K562 (cell line): ENCODE data around the gene KARS1. TPM values are rescaled to one million over a fixed set of nuclear protein-coding genes. Genes with fewer than 3 reads are reported as not detected.

Experiments
- FOXA3 ChIP-seq, 2 experiments: fragments of 450-650 bp in 1 of 2; sonication (generic) in 1 of 2; formaldehyde crosslinking; IDR thresholded peaks in 1 of 2; conservative IDR thresholded peaks in 1 of 2; 2 replicates each; pipeline versions ENCODE4 v1.4.0 to v1.8.0; 2020 to 2022; ENCODE audit warnings: mild to moderate bottlenecking in 2 of 2, missing genetic modification reagents in 1 of 2
- HNRNPL ChIP-seq: fragments of 200-400 bp; formaldehyde crosslinking; IDR thresholded peaks from 2 replicates; pipeline ENCODE4 v1.6.1; 2017; ENCODE audit warnings: low read depth, mild to moderate bottlenecking, low read length
- NR4A1 ChIP-seq, 2 experiments: fragments of 250-450 bp in 1 of 2; fragments of 450-650 bp in 1 of 2; sonication (Bioruptor Pico) in 1 of 2; IDR thresholded peaks; 2 replicates each; pipeline versions ENCODE4 v1.4.0 to v1.6.1; 2016 to 2020; ENCODE audit warnings: mild to moderate bottlenecking in 2 of 2, missing compliant biosample characterization in 1 of 2, missing genetic modification characterization in 1 of 2, moderate library complexity in 1 of 2
- RBM17 ChIP-seq: fragments of 200-400 bp; formaldehyde crosslinking; IDR thresholded peaks from 2 replicates; pipeline ENCODE4 v1.6.1; 2017; ENCODE audit warnings: low read depth, mild to moderate bottlenecking, low read length, borderline replicate concordance
- SMAD1 ChIP-seq: fragments of 150-350 bp; IDR thresholded peaks from 2 replicates; pipeline ENCODE4 v1.6.1; 2014; ENCODE audit warnings: low read length, low read depth; ENCODE audit not compliant: partially characterized antibody
- SMAD3 ChIP-seq: fragments of 450-650 bp; formaldehyde crosslinking; conservative IDR thresholded peaks from 2 replicates; pipeline ENCODE4 v1.4.0; 2020; ENCODE audit warnings: mild to moderate bottlenecking
- SMARCC2 ChIP-seq: fragments of 450-650 bp; IDR thresholded peaks from 2 replicates; pipeline ENCODE4 v1.6.1; 2017; ENCODE audit warnings: antibody characterized with exemption, moderate library complexity, mild to moderate bottlenecking, low read depth
- SREBF1 ChIP-seq: fragments of 150-350 bp; IDR thresholded peaks from 2 replicates; pipeline ENCODE4 v1.6.1; 2014; ENCODE audit warnings: antibody characterized with exemption, low read depth, low read length, borderline replicate concordance
- TAF1 ChIP-seq: IDR thresholded peaks from 2 replicates; pipeline ENCODE4 v1.6.1; 2011; ENCODE audit warnings: mild to moderate bottlenecking, low read length, moderate library complexity; ENCODE audit not compliant: insufficient read depth, control insufficient read depth, severe bottlenecking; ENCODE audit errors: extremely low read depth
- ZNF121 ChIP-seq: sonication (generic); formaldehyde crosslinking; conservative IDR thresholded peaks from 2 replicates; pipeline ENCODE4 v1.8.0; 2022; ENCODE audit warnings: missing genetic modification reagents
- ZNF583 ChIP-seq: fragments of 250-450 bp; sonication (Bioruptor Pico); IDR thresholded peaks from 2 replicates; pipeline ENCODE4 v1.4.0; 2020
- polyA plus RNA-seq, 8 experiments: library from polyadenylated mRNA; depleted of rRNA in 4 of 8; stranded (reverse) in 5 of 8; unstranded in 3 of 8; fragments of >200 nt; fragmentation: Nextera tagmentation in 2 of 8; fragmentation: Illumina TruSeq in 1 of 8; extraction: Ambion mirVana in 2 of 8; extraction: Trizol in 1 of 8; gene quantifications; 2 replicates each; pipeline versions ENCODE4 v1.2.1 to v1.2.3, GENCODE V29; 2011 to 2014; ENCODE audit warnings: inconsistent platforms in 1 of 8, missing spikeins in 1 of 8
- total RNA-seq, 7 experiments: library from RNA; depleted of rRNA in 6 of 7; stranded (reverse); fragments of >200 nt in 6 of 7; fragmentation: Illumina TruSeq in 2 of 7; extraction: Trizol in 2 of 7; gene quantifications; 2 replicates each; pipeline versions ENCODE4 v1.2.1 to v1.2.3, GENCODE V29; 2011 to 2021; ENCODE audit warnings: low replicate concordance in 1 of 7
- TF ChIP-seq, protein P1 (sequence below): fragments of 450-650 bp; IDR thresholded peaks from 2 replicates; pipeline ENCODE4 v1.6.1; 2016
- TF ChIP-seq, protein P2 (sequence below): sonication (generic); formaldehyde crosslinking; IDR thresholded peaks from 2 replicates; pipeline ENCODE4 v1.8.0; 2022; ENCODE audit warnings: mild to moderate bottlenecking, missing genetic modification reagents

KARS1 gene
- total and polyA plus RNA-seq, 9 of the 15 experiments (the other 6 are each of a cell fraction or from before 2014, with no cell fraction given): 223 to 386 (median 304) TPM

DNA sequence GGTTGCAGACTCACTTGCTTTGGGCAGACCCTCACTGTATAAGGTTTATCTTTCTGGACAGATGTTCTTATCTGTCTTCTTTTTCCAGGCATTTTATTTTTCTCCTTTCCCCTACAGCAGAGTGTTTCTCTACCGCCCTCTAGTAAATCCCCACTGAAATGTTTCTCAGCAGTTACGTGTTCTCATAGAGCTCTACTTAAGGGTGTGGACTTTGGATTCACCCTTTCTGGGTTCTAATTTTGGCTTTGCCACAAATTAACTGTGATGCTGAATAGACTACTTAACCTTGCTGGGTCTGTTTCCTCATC, 26.3 kb downstream of the KARS1 start (continued):
- peak; percentile 73; the same call in 1 of the 2 replicates for TF ChIP-seq SMAD3 (CRISPR knock-in tag)
- TF ChIP-seq, protein P1, sequence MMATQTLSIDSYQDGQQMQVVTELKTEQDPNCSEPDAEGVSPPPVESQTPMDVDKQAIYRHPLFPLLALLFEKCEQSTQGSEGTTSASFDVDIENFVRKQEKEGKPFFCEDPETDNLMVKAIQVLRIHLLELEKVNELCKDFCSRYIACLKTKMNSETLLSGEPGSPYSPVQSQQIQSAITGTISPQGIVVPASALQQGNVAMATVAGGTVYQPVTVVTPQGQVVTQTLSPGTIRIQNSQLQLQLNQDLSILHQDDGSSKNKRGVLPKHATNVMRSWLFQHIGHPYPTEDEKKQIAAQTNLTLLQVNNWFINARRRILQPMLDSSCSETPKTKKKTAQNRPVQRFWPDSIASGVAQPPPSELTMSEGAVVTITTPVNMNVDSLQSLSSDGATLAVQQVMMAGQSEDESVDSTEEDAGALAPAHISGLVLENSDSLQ: no peak
- TF ChIP-seq, protein P2, sequence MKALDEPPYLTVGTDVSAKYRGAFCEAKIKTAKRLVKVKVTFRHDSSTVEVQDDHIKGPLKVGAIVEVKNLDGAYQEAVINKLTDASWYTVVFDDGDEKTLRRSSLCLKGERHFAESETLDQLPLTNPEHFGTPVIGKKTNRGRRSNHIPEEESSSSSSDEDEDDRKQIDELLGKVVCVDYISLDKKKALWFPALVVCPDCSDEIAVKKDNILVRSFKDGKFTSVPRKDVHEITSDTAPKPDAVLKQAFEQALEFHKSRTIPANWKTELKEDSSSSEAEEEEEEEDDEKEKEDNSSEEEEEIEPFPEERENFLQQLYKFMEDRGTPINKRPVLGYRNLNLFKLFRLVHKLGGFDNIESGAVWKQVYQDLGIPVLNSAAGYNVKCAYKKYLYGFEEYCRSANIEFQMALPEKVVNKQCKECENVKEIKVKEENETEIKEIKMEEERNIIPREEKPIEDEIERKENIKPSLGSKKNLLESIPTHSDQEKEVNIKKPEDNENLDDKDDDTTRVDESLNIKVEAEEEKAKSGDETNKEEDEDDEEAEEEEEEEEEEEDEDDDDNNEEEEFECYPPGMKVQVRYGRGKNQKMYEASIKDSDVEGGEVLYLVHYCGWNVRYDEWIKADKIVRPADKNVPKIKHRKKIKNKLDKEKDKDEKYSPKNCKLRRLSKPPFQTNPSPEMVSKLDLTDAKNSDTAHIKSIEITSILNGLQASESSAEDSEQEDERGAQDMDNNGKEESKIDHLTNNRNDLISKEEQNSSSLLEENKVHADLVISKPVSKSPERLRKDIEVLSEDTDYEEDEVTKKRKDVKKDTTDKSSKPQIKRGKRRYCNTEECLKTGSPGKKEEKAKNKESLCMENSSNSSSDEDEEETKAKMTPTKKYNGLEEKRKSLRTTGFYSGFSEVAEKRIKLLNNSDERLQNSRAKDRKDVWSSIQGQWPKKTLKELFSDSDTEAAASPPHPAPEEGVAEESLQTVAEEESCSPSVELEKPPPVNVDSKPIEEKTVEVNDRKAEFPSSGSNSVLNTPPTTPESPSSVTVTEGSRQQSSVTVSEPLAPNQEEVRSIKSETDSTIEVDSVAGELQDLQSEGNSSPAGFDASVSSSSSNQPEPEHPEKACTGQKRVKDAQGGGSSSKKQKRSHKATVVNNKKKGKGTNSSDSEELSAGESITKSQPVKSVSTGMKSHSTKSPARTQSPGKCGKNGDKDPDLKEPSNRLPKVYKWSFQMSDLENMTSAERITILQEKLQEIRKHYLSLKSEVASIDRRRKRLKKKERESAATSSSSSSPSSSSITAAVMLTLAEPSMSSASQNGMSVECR (CRISPR knock-in tag): no peak
- TF ChIP-seq NR4A1 (CRISPR knock-in tag; IDR thresholded peaks at IDR 0.05): no peak
- TF ChIP-seq NR4A1 (tag; IDR thresholded peaks at IDR 0.05): no peak
- no peak for TF ChIP-seq SREBF1
- no peak for TF ChIP-seq RBM17
- no peak for TF ChIP-seq SMAD1
- no peak for TF ChIP-seq HNRNPL
- TF ChIP-seq TAF1: no peak
- TF ChIP-seq ZNF121 (CRISPR knock-in tag): no peak
- no peak for TF ChIP-seq FOXA3 (CRISPR knock-in tag; conservative IDR thresholded peaks at IDR 0.05 in 1 of 2, IDR thresholded peaks at IDR 0.05 in 1 of 2)
- peak; percentile 81 for TF ChIP-seq SMARCC2
- TF ChIP-seq ZNF583 (CRISPR knock-in tag): no peak
